GM18505 (cell line): ENCODE measurements around the gene TICAM1.

Experiments
- ATAC-seq: cut with Tn5 transposase; IDR thresholded peaks from one replicate; pipeline ENCODE4 v1.9.1; 2021; ENCODE audit not compliant: unreplicated experiment
- POLR2A ChIP-seq: IDR thresholded peaks from 4 replicates; pipeline ENCODE4 v1.6.1; 2011; ENCODE audit warnings: borderline replicate concordance; ENCODE audit not compliant: insufficient read depth, insufficient read length; ENCODE audit errors: extremely low read depth

TICAM1 gene

GRCh38 chr19:4776436-4777211 is 54.9 kb downstream of the TICAM1 start:
- ATAC-seq = no peak
- no peak for TF ChIP-seq POLR2A

- no peak for ATAC-seq
- no peak for TF ChIP-seq POLR2A
Measured at GRCh38 chr19:4775627-4776152, 55.8 kb downstream of the TICAM1 start.

- ATAC-seq = no peak
- no peak for TF ChIP-seq POLR2A
Measured at GRCh38 chr19:4774136-4774535, 57.4 kb downstream of the TICAM1 start.

- no peak for ATAC-seq
Measured at GRCh38 chr19:4773047-4773640, 58.4 kb downstream of the TICAM1 start.

GRCh38 chr19:4772566-4772965 is 58.9 kb downstream of the TICAM1 start:
- no peak for ATAC-seq
- no peak for TF ChIP-seq POLR2A

More at GRCh38 chr19:4773047-4773640, 58.4 kb downstream of the TICAM1 start:
- no peak for TF ChIP-seq POLR2A

- no peak for TF ChIP-seq POLR2A
- ATAC-seq = no peak
Measured at GRCh38 chr19:4768934-4769777, 62.4 kb downstream of the TICAM1 start.
